ENCODE results near the gene MAN1A1. TPM values are rescaled to one million over a fixed set of nuclear protein-coding genes. Genes with fewer than 3 reads are reported as not detected.

Gene MAN1A1
- total RNA-seq, 6 experiments from 2014 or later = 109 to 191 (median 139) TPM

DNA sequence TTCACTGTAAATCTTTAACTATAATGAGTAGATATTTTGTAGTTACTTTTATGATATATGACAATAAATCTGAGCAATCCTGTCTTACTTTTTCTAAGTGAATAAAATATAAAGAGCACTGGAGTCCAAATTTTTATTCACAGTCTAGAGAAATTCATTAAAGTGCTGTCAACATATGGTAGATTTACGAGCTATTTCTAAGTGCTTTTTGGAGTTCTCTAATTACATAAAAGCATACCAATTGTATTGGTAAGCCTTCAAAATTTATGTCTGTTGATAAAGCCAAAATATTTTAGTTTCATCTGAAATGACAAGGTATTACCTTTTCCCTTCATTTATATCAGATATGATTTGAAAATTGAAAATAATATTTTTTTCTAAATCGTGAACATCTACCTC, 75.4 kb downstream of the MAN1A1 start:
- no peak overlapping the region for H3K27ac ChIP-seq
- intact Hi-C loops (cut with DNase I) = no loop called here
- no peaks in the 10 kb centered on the region for H3K27me3 ChIP-seq
- no peak overlapping the region for H3K4me3 ChIP-seq
- peaks cover 0 to under 1% (median 0%) of the 10 kb centered on the region in 4 donors for H3K36me3 ChIP-seq
- H3K4me1 ChIP-seq = peaks cover 0 to 8% (median 0%) of the 10 kb centered on the region in 4 donors
- DNase-seq (no peak), ATAC-seq (no peak)
- no peak for TF ChIP-seq POLR2A (IDR thresholded peaks at IDR 0.05)
- TF ChIP-seq, protein P1, sequence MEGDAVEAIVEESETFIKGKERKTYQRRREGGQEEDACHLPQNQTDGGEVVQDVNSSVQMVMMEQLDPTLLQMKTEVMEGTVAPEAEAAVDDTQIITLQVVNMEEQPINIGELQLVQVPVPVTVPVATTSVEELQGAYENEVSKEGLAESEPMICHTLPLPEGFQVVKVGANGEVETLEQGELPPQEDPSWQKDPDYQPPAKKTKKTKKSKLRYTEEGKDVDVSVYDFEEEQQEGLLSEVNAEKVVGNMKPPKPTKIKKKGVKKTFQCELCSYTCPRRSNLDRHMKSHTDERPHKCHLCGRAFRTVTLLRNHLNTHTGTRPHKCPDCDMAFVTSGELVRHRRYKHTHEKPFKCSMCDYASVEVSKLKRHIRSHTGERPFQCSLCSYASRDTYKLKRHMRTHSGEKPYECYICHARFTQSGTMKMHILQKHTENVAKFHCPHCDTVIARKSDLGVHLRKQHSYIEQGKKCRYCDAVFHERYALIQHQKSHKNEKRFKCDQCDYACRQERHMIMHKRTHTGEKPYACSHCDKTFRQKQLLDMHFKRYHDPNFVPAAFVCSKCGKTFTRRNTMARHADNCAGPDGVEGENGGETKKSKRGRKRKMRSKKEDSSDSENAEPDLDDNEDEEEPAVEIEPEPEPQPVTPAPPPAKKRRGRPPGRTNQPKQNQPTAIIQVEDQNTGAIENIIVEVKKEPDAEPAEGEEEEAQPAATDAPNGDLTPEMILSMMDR (IDR thresholded peaks at IDR 0.05) = no peak
- WGBS (ENCODE audit: insufficient coverage, low coverage, low lambda C conversion rate, missing lambda C conversion rate) = 85% methylated on average over 2 of the region's 2 CpGs
- peaks cover 0 to 7% (median 0%) of the 10 kb centered on the region in 4 donors for H3K9me3 ChIP-seq

DNA sequence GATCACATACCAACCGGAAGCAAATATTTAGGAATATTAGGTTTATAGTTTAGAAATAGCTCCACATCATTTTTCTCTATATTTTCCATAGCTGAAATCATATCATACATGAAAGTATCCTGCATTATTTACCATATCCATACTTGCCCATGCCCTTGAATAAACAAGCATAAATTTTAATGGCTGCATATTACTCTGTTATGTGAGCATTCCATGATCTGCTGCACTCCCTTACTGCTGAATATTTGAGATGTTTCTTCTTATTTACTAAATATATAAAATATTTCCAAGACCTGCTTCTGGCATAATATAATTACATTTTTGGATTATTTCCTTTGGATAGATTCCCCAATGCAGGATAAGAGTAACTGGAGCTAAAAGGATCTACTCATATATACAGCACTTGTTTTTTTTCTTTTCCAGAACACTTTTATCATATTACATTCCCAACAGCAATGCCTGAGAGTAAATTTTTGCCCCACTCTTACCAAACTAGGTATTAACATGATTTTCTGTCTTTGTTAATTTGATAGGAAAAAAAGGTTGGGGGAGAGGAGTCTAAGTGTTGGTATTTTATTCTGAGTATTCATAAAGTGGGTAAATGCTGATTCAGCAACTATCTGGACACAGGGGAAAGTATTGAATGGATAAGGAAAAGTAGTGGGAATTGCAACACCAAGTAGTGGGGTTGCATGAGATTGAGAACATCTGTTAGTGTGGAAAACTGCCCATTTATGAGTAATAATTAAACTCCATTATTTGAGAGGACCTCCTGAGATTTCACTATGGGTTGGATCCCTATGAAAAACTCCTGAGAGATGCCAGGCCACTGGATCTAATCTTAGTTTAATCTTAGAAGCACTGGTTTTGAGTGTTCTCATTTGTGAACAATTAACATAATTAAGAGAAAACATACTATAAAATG, 76.0 kb downstream of the MAN1A1 start:
- no peak for DNase-seq
- H3K36me3 ChIP-seq = peaks cover 0 to 6% (median 0%) of the 10 kb centered on the region in 4 donors
- ATAC-seq = peak in 3 of 4 donors; percentile 40 to 74 (median 53)
- no peak overlapping the region for H3K27ac ChIP-seq
- no peaks in the 10 kb centered on the region for H3K27me3 ChIP-seq
- no peak overlapping the region for H3K4me3 ChIP-seq
- WGBS (ENCODE audit: insufficient coverage, low coverage, low lambda C conversion rate, missing lambda C conversion rate) = 94% methylated on average over 1 of the region's 1 CpG
- peaks cover 0 to 8% (median 0%) of the 10 kb centered on the region in 4 donors for H3K4me1 ChIP-seq
- H3K9me3 ChIP-seq = peaks cover 0 to 7% (median 0%) of the 10 kb centered on the region in 4 donors
- intact Hi-C loops (cut with DNase I) = no loop called here
- TF ChIP-seq, protein P1 (IDR thresholded peaks at IDR 0.05) = no peak
- no peak for TF ChIP-seq POLR2A (IDR thresholded peaks at IDR 0.05)

DNA sequence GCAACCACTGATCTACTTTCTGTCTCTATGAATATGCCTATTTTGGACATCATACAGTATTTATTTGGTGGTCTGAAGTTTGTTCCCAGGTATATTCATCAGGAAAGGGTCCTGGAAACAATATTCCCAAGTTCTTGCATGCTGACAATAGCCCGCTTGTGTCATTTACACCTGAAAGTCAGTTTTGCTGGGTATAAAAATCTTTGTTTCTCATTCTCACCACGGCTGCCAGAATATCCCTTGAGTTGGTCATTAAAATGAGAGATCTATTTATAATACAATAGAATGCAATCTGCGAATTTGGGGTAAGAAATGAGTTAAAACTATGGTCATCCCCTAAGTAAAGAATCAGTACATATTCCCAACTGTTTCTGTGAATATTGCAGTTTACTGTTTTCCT, 79.0 kb downstream of the MAN1A1 start:
- H3K27ac ChIP-seq = no peak overlapping the region
- peaks cover 0 to 8% (median 0%) of the 10 kb centered on the region in 4 donors for H3K4me1 ChIP-seq
- no peak for DNase-seq
- H3K36me3 ChIP-seq = peaks cover 0 to 6% (median 0%) of the 10 kb centered on the region in 4 donors
- H3K27me3 ChIP-seq = no peaks in the 10 kb centered on the region
- peaks cover 0 to 7% (median 0%) of the 10 kb centered on the region in 4 donors for H3K9me3 ChIP-seq
- TF ChIP-seq, protein P1 (IDR thresholded peaks at IDR 0.05) = no peak
- TF ChIP-seq POLR2A (IDR thresholded peaks at IDR 0.05) = no peak
- no peak for ATAC-seq
- intact Hi-C loops (cut with DNase I) = no loop called here
- H3K4me3 ChIP-seq = no peak overlapping the region
- WGBS (ENCODE audit: insufficient coverage, low coverage, low lambda C conversion rate, missing lambda C conversion rate) = 100% methylated on average over 3 of the region's 3 CpGs

DNA sequence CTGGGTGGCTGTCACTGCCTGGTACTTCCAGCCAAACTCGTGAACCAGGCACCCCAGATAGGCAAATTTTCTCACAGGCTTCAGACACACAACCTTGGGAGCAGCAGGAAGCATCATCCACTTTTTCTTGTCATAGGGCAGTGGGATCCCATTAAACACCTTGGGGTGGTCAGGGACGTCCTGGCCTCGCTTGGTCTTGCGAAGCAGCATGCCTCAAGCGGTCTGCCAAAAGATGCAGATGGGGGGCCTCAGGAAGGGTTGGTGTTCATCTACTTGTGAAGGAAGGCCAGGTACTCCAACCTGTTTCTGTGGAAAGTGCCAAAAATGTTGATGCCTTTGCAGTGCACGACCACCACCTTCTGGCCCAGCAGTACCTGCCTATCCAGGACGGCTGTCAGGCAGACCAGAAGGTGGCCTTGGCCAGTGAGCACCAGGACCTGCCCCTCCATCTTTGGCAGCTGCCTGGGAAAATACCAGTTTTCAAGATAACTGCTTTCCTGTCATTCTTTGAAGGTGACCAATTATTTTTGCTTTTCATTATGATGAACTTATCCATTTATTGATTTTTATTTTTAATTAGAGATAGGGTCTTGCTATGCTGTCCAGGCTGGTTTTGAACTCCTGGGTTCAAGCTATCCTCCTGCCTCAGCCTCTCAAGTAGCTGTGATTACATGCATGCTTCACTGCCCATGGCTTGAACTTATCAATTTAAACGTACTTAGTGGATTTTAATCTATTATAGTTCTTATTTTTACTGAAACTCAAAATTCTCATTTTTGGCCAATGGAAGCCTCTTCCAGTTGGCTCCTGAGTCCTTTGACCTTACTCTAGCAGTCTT, 80.1 kb downstream of the MAN1A1 start:
- DNase-seq (no peak), ATAC-seq (peak in 1 of 4 donors; percentile 28)
- H3K27me3 ChIP-seq = no peaks in the 10 kb centered on the region
- TF ChIP-seq, protein P1 (IDR thresholded peaks at IDR 0.05) = no peak
- TF ChIP-seq POLR2A (IDR thresholded peaks at IDR 0.05) = no peak
- H3K4me3 ChIP-seq = no peak overlapping the region
- peaks cover 0 to 6% (median 0%) of the 10 kb centered on the region in 4 donors for H3K36me3 ChIP-seq
- H3K27ac ChIP-seq = no peak overlapping the region
- WGBS (ENCODE audit: insufficient coverage, low coverage, low lambda C conversion rate, missing lambda C conversion rate) = 100% methylated on average over 2 of the region's 8 CpGs
- peaks cover 0 to 7% (median 0%) of the 10 kb centered on the region in 4 donors for H3K9me3 ChIP-seq
- intact Hi-C loops (cut with DNase I) = no loop called here
- peaks cover 0 to 8% (median 0%) of the 10 kb centered on the region in 4 donors for H3K4me1 ChIP-seq

Measured in right lobe of liver (tissue), 6 donors.